Measurements from ENCODE around the gene COL4A2.

COL4A2 gene

DNA sequence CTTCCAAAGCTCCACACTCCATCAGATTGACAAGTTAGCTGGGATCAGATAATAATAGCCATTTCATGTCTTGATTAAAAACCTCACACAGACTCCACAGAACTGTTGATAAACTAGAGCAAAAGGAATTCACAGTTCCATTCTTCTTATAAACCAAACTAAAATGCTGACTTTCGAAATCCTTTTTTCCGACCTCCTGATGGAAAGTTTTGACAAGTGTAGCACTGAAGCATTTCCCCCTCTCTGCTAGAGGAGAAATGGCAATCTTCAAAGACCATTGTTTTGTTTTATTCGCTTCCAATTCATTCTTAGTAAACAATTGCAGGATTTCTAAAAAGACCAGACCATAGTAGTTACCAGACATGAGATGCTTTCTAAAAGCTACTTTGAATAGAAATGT, 58.8 kb downstream of the COL4A2 start:
- no peak for DNase-seq (ENCODE audit: low read depth, low spot score)
- no peak overlapping the region for H3K4me3 ChIP-seq (ENCODE audit: low read length)

DNA sequence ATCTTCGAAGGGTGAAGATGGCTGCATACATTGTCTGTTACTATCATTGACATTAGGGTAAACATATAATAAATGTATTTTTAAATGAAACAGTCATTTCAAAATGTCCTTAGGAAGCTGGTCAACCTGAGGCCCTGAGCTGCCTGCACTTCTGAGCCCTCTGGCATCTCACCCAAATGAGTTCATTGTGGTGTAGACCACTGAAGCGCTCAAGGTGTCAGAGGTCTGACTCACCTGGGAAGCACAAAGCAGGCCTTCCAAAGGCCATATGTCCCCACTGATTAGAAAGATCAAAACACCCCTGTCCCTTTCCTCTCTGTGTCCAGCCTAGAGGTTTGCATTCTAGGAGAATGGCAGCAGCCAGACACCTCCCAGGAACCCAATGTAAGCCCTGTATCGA, 59.6 kb downstream of the COL4A2 start:
- DNase-seq (ENCODE audit: low read depth, low spot score), result no peak
- H3K4me3 ChIP-seq (ENCODE audit: low read length), result no peak overlapping the region

DNA sequence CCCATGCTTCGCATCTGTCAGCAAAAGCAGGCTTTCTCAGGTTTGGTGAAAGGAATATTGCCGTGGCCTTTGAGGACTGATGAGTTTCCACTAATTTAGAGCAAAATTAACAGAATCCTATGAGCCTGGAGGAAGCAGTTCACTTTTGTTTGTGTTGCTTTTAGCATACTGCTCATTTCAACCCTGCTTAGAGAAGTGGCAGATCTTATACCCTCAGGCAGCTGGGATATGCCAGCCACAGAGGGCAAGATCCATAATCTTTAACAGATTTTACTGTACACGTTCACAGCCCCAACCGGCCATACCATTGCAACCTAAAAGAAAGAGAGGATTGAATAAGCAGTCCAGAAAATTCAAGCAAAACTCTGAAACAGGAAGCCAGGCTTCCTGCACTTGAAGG, 60.5 kb downstream of the COL4A2 start:
- H3K4me3 ChIP-seq (ENCODE audit: low read length), result no peak overlapping the region
- DNase-seq (ENCODE audit: low read depth, low spot score), result no peak

DNA sequence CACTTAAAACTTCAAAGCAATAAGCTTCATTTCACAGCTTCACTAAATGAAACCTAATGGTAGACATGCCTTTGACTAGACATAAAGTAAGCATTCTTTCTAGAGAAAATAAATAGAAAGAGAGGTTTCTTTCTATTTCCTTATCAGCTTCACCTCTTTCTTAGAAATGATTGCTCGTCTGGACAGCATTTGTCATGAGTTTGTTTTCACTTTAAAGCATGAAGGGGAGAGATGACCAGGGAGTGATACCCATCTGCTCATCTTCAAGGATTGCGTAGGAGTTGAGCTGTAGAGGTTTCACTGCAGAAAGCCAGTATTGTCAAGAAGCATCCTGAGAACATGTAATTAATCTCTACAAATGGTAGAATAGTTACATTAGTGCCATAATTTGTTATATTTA, 61.3 kb downstream of the COL4A2 start:
- no peak overlapping the region for H3K4me3 ChIP-seq (ENCODE audit: low read length)
- no peak for DNase-seq (ENCODE audit: low read depth, low spot score)

DNA sequence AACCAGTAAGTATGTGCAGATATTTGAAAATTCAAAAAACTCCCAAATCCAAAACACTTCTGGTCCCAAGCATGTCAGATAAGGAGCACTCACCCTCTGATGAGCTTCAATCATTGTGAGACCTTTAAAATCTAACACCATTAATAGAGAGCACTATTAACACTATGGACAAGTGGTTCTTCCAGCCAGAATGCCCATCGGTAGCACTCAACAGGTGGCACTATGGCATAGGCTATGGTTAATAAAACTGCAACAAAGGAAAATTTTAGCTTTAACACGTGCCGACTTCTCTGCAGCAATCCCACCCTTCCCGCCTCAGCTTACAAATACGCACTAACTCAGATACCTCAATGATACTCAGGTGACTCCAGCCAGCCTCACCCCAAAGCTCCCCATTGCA, 62.3 kb downstream of the COL4A2 start:
- H3K4me3 ChIP-seq (ENCODE audit: low read length), result no peak overlapping the region
- no peak for DNase-seq (ENCODE audit: low read depth, low spot score)

DNA sequence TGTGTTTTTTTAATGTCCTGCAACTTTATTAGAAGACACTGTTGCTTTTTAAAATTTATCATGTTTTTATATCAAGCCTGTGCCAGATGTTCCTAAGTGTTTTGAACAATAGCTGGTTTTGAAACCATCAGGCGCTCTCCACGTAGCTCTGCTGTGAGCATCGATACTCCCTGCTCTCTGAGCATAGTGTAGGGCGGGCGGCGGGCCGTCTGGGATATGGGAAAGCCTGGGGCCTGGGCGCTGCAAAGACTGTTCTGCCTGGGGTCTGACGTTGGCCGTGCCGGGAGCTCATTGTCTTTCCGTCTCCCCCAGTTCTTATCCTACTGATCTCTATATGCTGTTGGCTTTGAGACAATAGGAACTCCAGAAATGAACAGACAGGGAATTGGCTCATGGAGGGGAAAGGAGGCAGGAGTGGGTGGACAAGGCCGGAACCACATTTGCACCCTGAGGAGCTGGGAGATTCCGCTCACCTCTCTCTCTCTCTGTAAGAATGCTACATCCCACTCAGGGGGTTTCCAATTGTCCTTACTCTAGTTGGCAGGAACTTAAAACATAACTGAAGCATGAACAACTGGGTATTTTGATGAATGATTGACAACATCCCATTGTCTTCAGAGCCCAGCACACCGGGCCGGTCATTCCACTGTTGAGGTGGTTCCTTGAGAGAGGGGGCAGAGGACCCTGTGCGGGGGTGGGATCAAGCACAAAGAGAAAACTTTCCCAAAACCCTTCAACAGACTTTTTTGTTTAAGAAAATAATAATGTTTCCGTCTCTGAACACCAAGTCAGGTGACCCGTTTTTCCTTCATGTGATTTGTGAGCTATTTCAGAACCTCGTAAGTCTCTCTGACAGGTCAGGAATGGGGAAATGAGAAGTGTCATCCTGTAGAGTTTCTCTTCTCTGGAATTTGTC, 64.7 kb downstream of the COL4A2 start:
- no peak overlapping the region for H3K4me3 ChIP-seq (ENCODE audit: low read length)
- DNase-seq (ENCODE audit: low read depth, low spot score), result no peak

DNA sequence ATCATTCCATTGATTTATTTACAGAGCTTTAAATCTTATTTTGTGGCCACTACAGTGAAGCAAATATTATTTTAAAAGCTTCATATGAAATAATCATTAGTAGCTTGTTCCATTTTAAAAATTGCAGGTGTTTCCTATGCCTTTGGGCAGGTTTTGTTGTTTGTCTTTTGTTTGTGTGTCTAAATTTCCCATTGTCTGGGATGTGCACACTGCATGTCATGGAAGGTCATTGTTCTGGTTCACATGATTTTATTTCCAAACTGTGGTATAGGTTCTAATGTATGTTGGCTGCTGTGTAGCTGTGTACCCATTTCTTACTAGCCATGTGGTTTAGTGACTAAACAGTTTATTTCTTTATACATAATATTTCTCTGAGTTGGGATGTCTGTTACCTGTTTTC, 65.6 kb downstream of the COL4A2 start:
- no peak overlapping the region for H3K4me3 ChIP-seq (ENCODE audit: low read length)
- DNase-seq (ENCODE audit: low read depth, low spot score), result no peak

DNA sequence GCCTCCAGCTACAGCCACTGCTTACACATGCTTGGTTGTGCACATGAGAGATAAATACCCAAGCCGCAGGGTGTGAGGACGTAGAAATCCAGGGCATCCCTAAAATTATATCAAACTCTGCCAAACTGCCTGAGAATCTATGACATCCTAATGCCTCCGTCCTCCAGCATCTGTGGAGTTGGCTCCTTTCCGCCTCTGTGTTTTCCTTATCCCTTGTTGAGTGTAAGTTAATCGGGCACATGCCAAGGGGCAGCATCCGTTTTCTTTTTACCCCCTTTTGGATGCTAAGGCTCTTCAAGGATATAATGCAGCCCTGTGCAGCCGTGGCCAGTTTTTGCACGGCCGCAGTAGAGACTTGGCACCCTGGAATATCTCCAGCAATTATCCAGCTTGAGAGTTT, 66.5 kb downstream of the COL4A2 start:
- H3K4me3 ChIP-seq (ENCODE audit: low read length), result no peak overlapping the region
- DNase-seq (ENCODE audit: low read depth, low spot score), result no peak

DNA sequence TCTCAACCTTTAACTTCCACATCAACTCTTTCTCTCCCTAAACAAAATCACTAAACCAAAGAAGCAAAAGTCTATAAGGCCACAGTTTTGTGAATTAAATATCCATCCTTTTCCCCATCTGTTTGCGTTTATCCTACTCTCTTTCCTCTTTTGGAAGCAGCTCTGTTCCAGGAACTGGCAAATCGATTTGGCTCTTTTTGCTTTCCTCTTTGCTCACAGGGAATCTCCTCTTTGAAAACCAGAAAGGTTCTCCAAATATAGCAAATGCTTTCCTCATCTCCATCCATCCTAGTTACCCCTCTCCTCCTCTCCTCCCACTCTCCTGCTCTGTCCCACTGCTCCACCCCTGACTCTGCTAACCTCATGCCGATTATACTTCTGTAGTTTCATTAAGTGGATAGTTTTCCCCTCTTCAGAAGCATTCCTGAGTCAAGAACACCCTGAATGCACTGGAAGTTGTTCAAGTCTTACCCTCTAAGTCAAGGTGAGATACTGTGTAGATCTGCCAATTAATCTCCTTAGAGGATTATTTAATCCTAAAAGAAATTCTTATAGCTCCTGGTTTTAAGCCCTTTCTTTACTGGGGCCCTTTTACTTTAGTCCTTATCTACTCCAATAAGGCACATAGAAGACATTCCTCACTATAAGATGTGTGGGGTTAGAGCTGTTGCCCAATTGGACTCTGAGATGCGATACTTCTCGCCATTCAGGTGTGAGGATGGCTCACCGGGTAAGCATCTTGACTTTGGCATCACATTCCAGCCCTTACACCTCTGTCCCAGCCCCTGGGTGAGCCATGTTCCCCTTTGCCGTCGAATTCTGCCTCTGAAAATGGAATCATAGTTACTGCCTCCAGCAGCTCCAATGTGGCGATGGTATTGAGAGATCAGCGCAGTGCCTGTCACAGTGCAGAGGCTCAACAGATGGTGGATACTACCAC, 67.6 kb downstream of the COL4A2 start:
- H3K4me3 ChIP-seq (ENCODE audit: low read length), result no peak overlapping the region
- DNase-seq (ENCODE audit: low read depth, low spot score), result no peak

DNA sequence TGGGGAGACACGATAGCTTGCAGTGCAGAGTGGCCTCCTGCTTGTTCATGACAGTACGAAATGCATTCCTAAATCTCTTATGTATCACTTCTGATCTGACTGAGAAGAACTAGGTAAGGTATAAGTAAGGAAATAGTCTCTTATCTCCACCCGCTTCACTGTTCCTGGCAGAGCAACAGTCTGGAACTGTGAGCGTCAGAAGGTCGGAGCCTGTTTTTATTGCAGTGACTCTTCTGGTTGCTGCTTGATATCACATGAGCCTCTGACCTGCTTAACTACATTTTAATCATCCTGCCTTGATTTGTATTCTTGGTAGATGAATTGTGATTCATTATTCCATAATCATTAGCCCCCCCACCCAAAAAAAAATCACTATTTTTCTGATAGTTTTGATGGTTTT, 69.0 kb downstream of the COL4A2 start:
- no peak overlapping the region for H3K4me3 ChIP-seq (ENCODE audit: low read length)
- no peak for DNase-seq (ENCODE audit: low read depth, low spot score)

DNA sequence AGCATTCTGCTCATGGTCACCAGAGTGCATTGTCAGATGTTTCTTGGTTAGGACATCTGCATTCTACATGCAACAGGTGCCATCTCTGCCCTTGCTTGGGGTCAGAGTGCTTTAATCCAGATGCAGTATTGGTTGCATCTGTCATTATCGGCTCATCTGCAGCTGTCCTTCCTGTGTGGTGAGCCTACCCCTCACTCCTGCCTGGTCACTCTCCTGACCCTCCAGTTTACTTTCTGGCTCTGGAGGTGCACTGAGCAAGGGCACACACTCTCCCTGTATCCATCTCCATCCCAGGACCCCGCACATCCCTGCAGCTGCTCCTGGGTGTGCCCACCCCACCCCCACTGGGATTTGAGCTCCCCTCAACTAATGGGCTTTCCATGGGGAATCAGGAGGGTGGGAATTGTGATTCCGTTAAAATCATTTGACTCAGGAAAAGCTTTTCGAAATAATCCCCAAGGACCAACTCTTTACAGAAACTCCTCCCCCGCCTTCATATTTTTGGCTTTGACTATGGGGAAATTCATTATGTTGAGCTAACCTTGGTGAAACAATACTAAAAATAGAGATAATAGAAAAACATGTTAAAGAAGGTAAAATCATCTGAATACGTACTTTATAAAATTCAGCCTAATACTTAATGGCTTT, 70.2 kb downstream of the COL4A2 start:
- DNase-seq (ENCODE audit: low read depth, low spot score), result no peak
- H3K4me3 ChIP-seq (ENCODE audit: low read length), result no peak overlapping the region

DNA sequence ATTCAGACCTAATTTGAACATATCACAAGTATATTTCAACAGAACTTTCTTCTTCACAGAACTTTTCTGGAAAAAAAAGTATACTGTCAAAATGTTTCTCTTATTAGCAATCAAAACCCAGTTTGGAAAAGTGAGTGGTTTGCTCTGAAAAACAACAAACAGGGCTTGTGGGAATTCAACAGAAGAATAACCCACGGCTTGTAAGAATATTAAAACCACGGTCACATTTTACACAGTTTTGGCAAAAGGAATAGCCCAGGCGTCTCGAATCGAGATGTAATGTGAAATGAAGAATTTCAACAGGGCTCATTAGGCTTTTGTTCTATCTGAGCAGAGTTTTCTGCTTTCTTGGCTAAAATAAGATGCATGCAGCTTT, 70.7 kb downstream of the COL4A2 start:
- no peak overlapping the region for H3K4me3 ChIP-seq (ENCODE audit: low read length)
- DNase-seq (ENCODE audit: low read depth, low spot score), result no peak

DNA sequence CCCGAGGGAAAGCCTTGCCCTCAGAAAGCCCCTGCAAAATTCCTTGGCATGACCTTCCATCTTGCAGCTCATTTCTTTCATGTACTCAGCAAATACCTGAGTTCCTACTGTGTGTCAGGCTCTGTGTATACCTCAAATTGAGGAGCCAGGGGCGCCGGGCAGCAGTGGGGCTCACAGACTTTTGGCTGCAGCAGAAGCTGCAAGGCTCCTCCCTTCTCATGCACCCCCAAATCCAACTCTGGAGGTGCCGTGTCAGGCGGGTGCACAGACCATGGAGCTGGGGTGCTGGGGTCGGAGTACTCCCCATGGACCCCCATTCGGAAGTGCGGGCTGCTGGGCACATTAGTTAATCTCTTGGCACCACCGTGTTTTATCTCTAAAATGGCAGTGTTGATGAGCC, 72.3 kb downstream of the COL4A2 start:
- H3K4me3 ChIP-seq (ENCODE audit: low read length), result no peak overlapping the region

DNA sequence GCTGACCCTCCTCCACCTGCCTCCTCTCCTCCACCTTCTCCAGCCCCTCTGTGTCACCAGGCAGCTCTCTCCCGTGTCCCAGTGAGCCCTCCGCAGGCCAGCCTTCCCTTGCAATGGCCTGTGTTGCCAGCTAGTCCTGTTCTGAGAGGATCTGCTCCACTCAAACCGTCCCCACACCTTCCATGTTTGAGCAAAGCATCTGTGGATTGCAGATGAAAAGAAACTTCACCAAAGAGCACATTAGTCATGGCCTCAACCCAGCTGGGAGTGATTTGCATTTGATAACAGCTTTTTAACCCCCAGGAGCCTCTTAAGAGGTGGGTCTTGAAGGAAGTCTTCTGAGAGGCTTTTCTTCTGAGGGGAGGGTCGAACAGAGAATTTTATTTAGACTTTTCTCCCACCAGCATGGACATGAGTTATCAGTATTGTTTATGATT, 72.8 kb downstream of the COL4A2 start:
- no peak overlapping the region for H3K4me3 ChIP-seq (ENCODE audit: low read length)
- DNase-seq (ENCODE audit: low read depth, low spot score), result no peak

More for the DNA sequence above, 72.3 kb downstream of the COL4A2 start:
- no peak for DNase-seq (ENCODE audit: low read depth, low spot score)

DNA sequence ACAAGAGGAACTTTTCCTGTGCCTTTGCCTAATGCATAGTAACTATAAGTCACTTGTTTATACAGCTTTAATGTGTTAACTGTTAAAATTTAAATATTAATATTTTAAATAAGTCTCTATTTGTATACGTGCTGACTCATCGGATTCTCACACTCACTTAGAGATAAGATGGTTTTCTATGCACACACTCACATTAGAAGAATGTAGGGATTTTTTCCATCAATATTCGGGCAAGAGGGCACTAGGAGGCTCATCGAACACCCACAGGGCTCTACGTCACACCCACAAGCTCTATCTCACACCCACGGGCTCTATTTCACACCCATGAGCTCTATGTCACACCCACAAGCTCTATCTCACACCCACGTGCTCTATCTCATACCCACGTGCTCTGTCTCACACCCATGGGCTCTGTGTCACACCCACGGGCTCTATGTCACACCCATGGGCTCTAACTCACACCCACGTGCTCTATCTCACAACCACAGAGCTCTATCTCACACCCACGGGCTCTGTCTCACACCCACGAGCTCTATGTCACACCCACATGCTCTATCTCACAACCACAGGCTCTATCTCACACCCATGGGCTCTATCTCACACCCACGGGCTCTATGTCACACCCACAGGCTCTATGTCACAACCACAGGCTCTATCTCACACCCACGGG, 73.4 kb downstream of the COL4A2 start:
- DNase-seq (ENCODE audit: low read depth, low spot score), result no peak
- H3K4me3 ChIP-seq (ENCODE audit: low read length), result no peak overlapping the region

DNA sequence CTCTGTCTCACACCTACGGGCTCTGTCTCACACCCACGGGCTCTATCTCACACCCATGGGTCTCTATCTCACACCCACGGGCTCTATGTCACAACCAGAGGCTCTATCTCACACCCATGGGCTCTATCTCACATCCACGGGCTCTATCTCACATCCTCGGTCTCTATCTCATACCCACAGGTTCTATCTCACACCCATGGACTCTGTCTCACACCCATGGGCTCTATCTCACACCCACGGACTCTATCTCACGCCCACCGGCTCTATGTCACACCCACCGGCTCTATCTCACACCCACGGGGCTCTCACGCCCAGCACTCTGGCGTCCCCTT, 73.9 kb downstream of the COL4A2 start:
- DNase-seq (ENCODE audit: low read depth, low spot score), result no peak
- no peak overlapping the region for H3K4me3 ChIP-seq (ENCODE audit: low read length)

DNA sequence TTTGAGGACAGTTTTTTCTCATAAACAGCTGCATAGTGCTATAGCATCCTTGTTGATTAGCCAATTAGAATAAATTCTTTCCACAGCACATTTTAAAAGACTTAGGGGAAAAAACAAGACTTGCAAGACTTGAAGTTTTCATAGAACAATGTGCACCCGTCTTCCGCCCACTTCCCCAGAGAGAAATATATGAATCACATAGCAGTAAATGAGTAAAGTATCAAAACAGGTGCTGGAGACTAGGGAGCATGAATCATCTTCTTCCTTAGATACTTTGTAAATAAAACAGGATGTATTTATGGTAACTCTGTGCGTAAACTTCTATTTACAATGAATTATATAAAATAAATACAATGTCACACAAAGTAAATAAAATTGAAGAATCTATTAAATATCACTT, 75.1 kb downstream of the COL4A2 start:
- DNase-seq (ENCODE audit: low read depth, low spot score), result no peak
- H3K4me3 ChIP-seq (ENCODE audit: low read length), result no peak overlapping the region

DNA sequence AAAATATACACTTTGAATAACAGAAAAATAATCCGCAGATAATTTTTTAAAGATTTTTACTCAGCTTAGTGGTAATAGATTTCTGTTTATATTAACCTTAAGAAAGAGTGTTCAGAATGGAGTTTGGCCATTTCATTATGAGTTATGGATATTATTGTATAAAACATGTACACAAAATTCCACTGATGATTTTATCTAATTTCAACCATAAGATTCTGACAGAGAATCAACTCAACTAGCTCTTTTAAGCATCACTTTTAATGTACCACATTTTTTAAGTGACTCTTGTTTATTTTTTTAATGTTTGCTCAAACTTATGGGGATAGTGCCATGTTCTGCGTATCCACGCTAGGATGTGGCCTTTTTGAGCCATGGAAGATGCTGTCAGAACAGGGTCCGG, 75.7 kb downstream of the COL4A2 start:
- no peak overlapping the region for H3K4me3 ChIP-seq (ENCODE audit: low read length)
- no peak for DNase-seq (ENCODE audit: low read depth, low spot score)

DNA sequence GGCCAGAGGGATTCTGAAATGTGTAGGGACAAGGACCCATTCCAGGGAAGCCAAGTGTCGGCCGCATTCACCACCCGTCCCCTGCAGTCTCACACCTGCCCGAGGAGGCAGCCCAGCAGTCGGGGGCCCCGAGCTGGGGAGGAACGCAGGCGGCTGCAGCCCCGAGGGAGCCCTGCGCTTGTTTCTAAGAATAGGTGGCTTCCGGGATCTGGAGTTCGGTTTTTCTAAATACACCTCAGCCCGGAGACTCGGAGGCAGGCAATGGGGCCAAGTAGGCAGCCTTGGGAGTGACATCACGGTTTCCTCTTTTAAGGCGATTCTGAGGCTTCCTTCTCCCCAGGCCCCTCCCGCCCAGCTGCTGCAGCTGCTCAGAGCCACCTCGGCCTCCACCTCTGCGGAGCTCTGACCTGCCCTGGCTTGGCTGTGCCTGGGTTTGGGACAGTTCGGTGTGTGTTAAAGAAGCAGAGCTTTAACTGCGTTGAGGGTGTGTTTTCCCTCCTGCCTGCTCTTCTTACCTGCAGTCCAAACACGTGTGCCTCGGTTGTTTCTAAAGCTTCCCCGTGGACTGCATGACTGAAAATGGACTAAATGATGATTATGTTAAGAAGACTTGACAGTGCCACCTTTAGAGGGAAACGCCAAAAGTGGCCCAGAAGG, 80.5 kb downstream of the COL4A2 start:
- no peak for DNase-seq (ENCODE audit: low read depth, low spot score)
- no peak overlapping the region for H3K4me3 ChIP-seq (ENCODE audit: low read length)
